Neural crest cell (in vitro differentiated cells): ENCODE data around the gene DKKL1. TPM values are rescaled to one million over a fixed set of nuclear protein-coding genes. Genes with fewer than 3 reads are reported as not detected.

Experiments
- DNase-seq: peaks from one replicate; pipeline ENCODE4 v3.0.0; 2021; ENCODE audit warnings: low read depth, mixed read lengths, low spot score
- H3K27ac Mint-ChIP-seq: one replicate; pipeline ENCODE4 v1.8.0; 2021; ENCODE audit warnings: mild to moderate bottlenecking, mixed read lengths; ENCODE audit not compliant: unreplicated experiment
- H3K27me3 Mint-ChIP-seq: 2 replicates; pipeline ENCODE4 v1.8.0; 2021; ENCODE audit warnings: low read depth, mild to moderate bottlenecking, mixed read lengths
- H3K36me3 Mint-ChIP-seq: 2 replicates; pipeline ENCODE4 v1.8.0; 2021; ENCODE audit warnings: low read depth, mild to moderate bottlenecking, mixed read lengths
- H3K4me1 Mint-ChIP-seq: 2 replicates; pipeline ENCODE4 v1.8.0; 2021; ENCODE audit warnings: mixed read lengths
- H3K4me3 Mint-ChIP-seq: one replicate; pipeline ENCODE4 v1.8.0; 2021; ENCODE audit warnings: mild to moderate bottlenecking, mixed read lengths
- H3K9me3 Mint-ChIP-seq: 2 replicates; pipeline ENCODE4 v1.8.0; 2021; ENCODE audit warnings: mixed read lengths
- total RNA-seq: library from RNA; stranded (reverse); gene quantifications from 2 replicates; pipeline ENCODE4 v1.2.1, GENCODE V29; 2021
- TF ChIP-seq, protein P1 (sequence below): fragments of 200-600 bp; sonication (generic); conservative IDR thresholded peaks from 2 replicates; pipeline ENCODE4 v1.5.0; 2021; ENCODE audit warnings: antibody characterized with exemption, mild to moderate bottlenecking

Gene DKKL1
- total RNA-seq, 1 donor from 2014 or later, result 2.0 TPM

GRCh38 chr19:49423985-49424303, 60.3 kb downstream of the DKKL1 start:
- no peaks in the 10 kb centered on the region for H3K36me3 Mint-ChIP-seq
- no peak for DNase-seq
- TF ChIP-seq, protein P1, sequence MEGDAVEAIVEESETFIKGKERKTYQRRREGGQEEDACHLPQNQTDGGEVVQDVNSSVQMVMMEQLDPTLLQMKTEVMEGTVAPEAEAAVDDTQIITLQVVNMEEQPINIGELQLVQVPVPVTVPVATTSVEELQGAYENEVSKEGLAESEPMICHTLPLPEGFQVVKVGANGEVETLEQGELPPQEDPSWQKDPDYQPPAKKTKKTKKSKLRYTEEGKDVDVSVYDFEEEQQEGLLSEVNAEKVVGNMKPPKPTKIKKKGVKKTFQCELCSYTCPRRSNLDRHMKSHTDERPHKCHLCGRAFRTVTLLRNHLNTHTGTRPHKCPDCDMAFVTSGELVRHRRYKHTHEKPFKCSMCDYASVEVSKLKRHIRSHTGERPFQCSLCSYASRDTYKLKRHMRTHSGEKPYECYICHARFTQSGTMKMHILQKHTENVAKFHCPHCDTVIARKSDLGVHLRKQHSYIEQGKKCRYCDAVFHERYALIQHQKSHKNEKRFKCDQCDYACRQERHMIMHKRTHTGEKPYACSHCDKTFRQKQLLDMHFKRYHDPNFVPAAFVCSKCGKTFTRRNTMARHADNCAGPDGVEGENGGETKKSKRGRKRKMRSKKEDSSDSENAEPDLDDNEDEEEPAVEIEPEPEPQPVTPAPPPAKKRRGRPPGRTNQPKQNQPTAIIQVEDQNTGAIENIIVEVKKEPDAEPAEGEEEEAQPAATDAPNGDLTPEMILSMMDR, result no peak
- H3K4me3 Mint-ChIP-seq, result no peak overlapping the region
- no peaks in the 10 kb centered on the region for H3K9me3 Mint-ChIP-seq
- peaks cover 97% of the 10 kb centered on the region for H3K27me3 Mint-ChIP-seq
- H3K27ac Mint-ChIP-seq, result no peak overlapping the region
- H3K4me1 Mint-ChIP-seq, result peaks cover 36% of the 10 kb centered on the region

Other genes with a start within 250 kb of the DKKL1 start
- gene LIN7B, start 249.5 kb upstream of the DKKL1 start, total RNA-seq, result 5.4 and 7.5 TPM in 2 replicates
- gene C19orf73, start 244.7 kb upstream of the DKKL1 start, total RNA-seq, result 1.0 and 1.3 TPM in 2 replicates
- gene PPFIA3, start 244.3 kb upstream of the DKKL1 start, total RNA-seq, result 21.7 and 22.7 TPM in 2 replicates
- 0.84 and 1.6 TPM in 2 replicates for gene HRC, start 208.5 kb upstream of the DKKL1 start, total RNA-seq
- 8.1 and 9.6 TPM in 2 replicates for gene TRPM4, start 206.1 kb upstream of the DKKL1 start, total RNA-seq
- 7.4 and 9.4 TPM in 2 replicates for gene SLC6A16, start 38.7 kb upstream of the DKKL1 start, total RNA-seq
- not detected in 2 replicates for gene CD37, start 28.5 kb upstream of the DKKL1 start, total RNA-seq
- gene TEAD2, start 1.5 kb upstream of the DKKL1 start, total RNA-seq, result 153 and 164 TPM in 2 replicates
- not detected in 2 replicates for gene KASH5, start 24.4 kb downstream of the DKKL1 start, total RNA-seq
- not detected in 2 replicates for gene PTH2, start 59.6 kb downstream of the DKKL1 start, total RNA-seq
- gene GFY, start 61.5 kb downstream of the DKKL1 start, total RNA-seq, result not detected in 2 replicates
- gene SLC17A7, start 77.7 kb downstream of the DKKL1 start, total RNA-seq, result 0.23 TPM in 1 of 2 replicates, not detected in the other
- 104 and 110 TPM in 2 replicates for gene PIH1D1, start 87.9 kb downstream of the DKKL1 start, total RNA-seq
- gene ALDH16A1, start 89.3 kb downstream of the DKKL1 start, total RNA-seq, result 51.9 and 52.7 TPM in 2 replicates
- gene FLT3LG, start 110.3 kb downstream of the DKKL1 start, total RNA-seq, result 0.89 and 1.0 TPM in 2 replicates
- gene RPL13A, start 123.7 kb downstream of the DKKL1 start, total RNA-seq, result 2,983 and 3,026 TPM in 2 replicates
- gene RPS11, start 132.6 kb downstream of the DKKL1 start, total RNA-seq, result 2,365 and 2,591 TPM in 2 replicates
- gene FCGRT, start 148.8 kb downstream of the DKKL1 start, total RNA-seq, result 24.9 and 27.5 TPM in 2 replicates
- 7.7 and 8.8 TPM in 2 replicates for gene RCN3, start 164.1 kb downstream of the DKKL1 start, total RNA-seq
- gene NOSIP, start 216.7 kb downstream of the DKKL1 start, total RNA-seq, result 70.2 and 74.1 TPM in 2 replicates
- gene PRRG2, start 217.4 kb downstream of the DKKL1 start, total RNA-seq, result 1.0 and 1.3 TPM in 2 replicates
- 51.7 and 53.7 TPM in 2 replicates for gene PRR12, start 227.3 kb downstream of the DKKL1 start, total RNA-seq